Hematopoietic multipotent progenitor cell treated with erythropoietin and hydrocortisone succinate and interleukin-3 and kit ligand, for 4 days (in vitro differentiated cells): ENCODE data around the gene NLRC5.
"Not testable (repeated sequence)": the region's sequence is repeated elsewhere in the genome, so short reads cannot be mapped to it uniquely, and the experiment has no call there.

ENCODE experiments used
- DNase-seq: peaks from one replicate; pipeline ENCODE4 v3.0.0-alpha.2; 2015

The NLRC5 gene

GRCh38 chr16:57053206-57053605 lies 63.8 kb downstream of the NLRC5 start:
- DNase-seq: no peak

- no peak for DNase-seq
These were observed 65.0 kb downstream of the NLRC5 start for GRCh38 chr16:57054338-57054737.

GRCh38 chr16:57054771-57055170 lies 65.4 kb downstream of the NLRC5 start:
- DNase-seq: no peak

GRCh38 chr16:57055671-57056070 lies 66.3 kb downstream of the NLRC5 start:
- DNase-seq: no peak

- no peak for DNase-seq
These were observed 69.0 kb downstream of the NLRC5 start for GRCh38 chr16:57058291-57058861.

GRCh38 chr16:57060323-57061083 lies 71.1 kb downstream of the NLRC5 start:
- DNase-seq: no peak

GRCh38 chr16:57061084-57061905 lies 71.9 kb downstream of the NLRC5 start:
- DNase-seq: peak; percentile 19

- no peak for DNase-seq
These were observed 73.0 kb downstream of the NLRC5 start for GRCh38 chr16:57062329-57062728.

- DNase-seq: not testable (repeated sequence)
These were observed 73.8 kb downstream of the NLRC5 start for GRCh38 chr16:57063189-57063588.

- DNase-seq: peak; percentile 16
These were observed 75.6 kb downstream of the NLRC5 start for GRCh38 chr16:57064995-57065394.

- no peak for DNase-seq
These were observed 77.3 kb downstream of the NLRC5 start for GRCh38 chr16:57066625-57067024.

GRCh38 chr16:57067347-57067746 lies 78.0 kb downstream of the NLRC5 start:
- no peak for DNase-seq

- DNase-seq: no peak
These were observed 79.7 kb downstream of the NLRC5 start for GRCh38 chr16:57069053-57069452.

- peak; percentile 61 for DNase-seq
These were observed 80.4 kb downstream of the NLRC5 start for GRCh38 chr16:57069635-57070370.

GRCh38 chr16:57070424-57070823 lies 81.1 kb downstream of the NLRC5 start:
- no peak for DNase-seq

GRCh38 chr16:57071081-57071732 lies 81.8 kb downstream of the NLRC5 start:
- not testable (repeated sequence) for DNase-seq

GRCh38 chr16:57071831-57072582 lies 82.7 kb downstream of the NLRC5 start:
- no peak for DNase-seq

- no peak for DNase-seq
These were observed 83.4 kb downstream of the NLRC5 start for GRCh38 chr16:57072616-57073275.

- DNase-seq: no peak
These were observed 88.4 kb downstream of the NLRC5 start for GRCh38 chr16:57077714-57078113.

GRCh38 chr16:57081744-57082143 lies 92.4 kb downstream of the NLRC5 start:
- no peak for DNase-seq

GRCh38 chr16:57082664-57083063 lies 93.3 kb downstream of the NLRC5 start:
- DNase-seq: no peak
